Activated T-helper 1 cell treated with anti-CD3 and anti-CD28 coated beads, Interleukin-2, amount 50 U/mL, for 16 hours (primary cell): Measurements from ENCODE around the gene CFAP100.
A peak's percentile ranks its signal among the peaks of the same experiment; 100 is the strongest.

Source experiments
- DNase-seq, 2 donors: peaks; one replicate each; pipeline ENCODE4 v3.0.0-alpha.2; 2020; ENCODE audit warnings: low read depth in 1 of 2, low spot score in 1 of 2

CFAP100 gene

GRCh38 chr3:126475413-126476114, 80.9 kb downstream of the CFAP100 start, which contains the start of gene ZXDC:
Gene ZXDC (minus strand): TSS chr3:126475891. CDS start chr3:126475865, 26 bp downstream.
- DNase-seq, result peak; percentile 83 to 93

- DNase-seq, result no peak
Observed at GRCh38 chr3:126476166-126477060, 81.7 kb downstream of the CFAP100 start.

DNA sequence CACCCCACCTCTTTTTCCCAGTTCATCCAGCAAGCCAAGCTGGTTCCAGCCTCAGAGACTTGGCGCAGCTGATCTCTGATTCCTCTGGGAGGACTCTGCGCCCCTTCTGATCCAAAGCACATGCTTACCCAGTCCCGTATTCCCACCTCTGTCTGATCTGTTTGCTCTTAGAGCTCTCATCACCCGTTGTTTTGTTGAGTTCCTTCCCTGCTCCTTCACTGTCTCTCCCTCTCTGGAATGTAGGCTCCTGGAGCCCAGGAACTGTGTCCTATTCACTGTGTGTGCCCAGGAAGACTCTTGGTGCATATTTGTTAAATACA, 82.3 kb downstream of the CFAP100 start:
- DNase-seq, result no peak

DNA sequence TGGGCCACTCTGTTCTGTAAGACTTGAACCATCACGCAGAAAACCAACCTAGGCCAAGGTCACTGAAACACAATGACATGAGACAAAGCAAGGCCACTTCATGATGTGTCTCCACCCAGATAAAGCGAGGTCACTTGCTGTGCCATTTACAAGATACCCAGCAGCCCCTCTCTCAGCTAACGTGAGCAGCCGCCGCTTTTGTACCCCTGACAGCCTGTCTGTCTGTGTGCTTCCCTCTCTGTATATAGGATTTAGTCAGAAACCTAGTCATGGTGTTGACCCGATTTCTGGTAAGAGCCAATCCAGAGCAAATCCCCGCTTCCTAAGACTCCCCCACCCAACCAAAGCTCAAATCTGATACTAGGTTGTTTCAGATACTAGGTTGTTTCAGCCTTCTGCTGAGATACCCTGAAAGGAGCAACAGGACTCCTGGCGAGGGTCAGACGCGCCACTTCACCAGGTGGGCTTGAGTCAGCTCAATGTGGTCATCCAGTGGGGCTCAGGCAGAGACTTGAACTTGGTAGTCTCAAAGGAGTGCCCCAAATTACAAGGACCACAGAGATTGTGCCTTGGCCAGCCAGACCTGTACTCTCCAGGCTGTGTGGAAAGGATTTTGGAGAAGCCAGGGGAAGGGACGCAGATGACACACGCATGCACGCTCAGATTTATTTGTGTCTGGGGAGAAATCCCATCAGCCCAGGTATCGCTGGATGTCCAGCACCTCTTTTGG, 84.0 kb downstream of the CFAP100 start:
- DNase-seq, result no peak

DNA sequence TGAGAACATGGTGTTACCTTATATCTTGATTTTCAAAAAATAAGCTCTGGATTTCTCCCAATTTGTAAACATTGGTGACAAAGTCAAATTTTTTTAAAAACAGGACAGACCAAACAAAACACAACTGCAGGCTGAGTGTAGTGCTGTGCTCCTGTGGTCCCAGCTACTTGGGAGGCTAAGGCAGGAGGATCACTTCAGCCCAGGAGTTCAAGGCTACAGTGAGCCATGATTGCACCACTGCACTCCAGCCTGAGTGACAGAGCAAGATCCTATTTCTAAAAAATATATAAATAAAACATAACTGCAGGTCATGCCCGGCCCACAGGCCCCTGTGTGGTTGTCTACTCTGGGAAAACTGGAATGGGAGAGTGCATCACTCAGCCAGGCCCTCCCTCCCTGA, 84.9 kb downstream of the CFAP100 start:
- no peak for DNase-seq

DNA sequence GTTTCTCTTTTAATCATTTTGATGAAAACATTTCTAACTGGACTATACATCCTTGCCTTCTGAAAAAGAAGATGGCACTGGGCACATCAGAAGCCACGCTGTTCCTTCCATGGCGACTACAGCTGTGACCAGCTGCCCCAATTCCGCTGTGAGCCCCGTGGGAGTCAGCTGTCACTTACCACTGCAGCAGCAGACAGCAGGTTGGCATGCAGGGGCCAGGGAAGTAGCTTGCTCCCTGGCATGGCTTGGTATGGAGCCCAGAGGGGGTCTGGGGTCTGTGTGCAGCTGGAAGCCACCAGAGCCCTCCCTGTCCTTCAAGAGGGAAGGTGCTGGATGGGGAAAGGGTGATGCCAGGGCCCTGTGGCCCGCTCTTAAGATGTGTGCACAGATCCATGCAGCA, 85.5 kb downstream of the CFAP100 start:
- DNase-seq, result no peak

DNA sequence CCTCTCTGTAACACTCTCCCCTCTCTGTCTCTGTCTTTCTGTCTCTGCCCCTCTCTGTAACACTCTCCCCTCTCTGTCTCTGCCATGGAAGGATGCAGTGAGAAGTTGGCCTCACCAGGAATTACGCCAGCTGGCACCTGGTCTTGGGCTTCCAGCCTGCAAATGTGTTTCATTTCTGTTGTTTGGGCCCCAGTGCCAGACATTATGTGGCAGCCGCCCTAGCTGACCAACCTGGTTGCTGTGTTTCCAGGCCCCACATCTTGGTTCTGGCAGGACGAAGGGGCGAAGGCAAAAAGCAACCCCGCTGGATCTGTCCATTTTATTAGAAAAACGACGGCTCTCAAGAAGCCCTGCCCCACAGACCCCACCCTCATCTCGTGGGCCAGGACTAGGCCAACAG, 86.2 kb downstream of the CFAP100 start:
- no peak for DNase-seq

GRCh38 chr3:126481808-126482502, 87.2 kb downstream of the CFAP100 start:
- DNase-seq, result no peak

DNA sequence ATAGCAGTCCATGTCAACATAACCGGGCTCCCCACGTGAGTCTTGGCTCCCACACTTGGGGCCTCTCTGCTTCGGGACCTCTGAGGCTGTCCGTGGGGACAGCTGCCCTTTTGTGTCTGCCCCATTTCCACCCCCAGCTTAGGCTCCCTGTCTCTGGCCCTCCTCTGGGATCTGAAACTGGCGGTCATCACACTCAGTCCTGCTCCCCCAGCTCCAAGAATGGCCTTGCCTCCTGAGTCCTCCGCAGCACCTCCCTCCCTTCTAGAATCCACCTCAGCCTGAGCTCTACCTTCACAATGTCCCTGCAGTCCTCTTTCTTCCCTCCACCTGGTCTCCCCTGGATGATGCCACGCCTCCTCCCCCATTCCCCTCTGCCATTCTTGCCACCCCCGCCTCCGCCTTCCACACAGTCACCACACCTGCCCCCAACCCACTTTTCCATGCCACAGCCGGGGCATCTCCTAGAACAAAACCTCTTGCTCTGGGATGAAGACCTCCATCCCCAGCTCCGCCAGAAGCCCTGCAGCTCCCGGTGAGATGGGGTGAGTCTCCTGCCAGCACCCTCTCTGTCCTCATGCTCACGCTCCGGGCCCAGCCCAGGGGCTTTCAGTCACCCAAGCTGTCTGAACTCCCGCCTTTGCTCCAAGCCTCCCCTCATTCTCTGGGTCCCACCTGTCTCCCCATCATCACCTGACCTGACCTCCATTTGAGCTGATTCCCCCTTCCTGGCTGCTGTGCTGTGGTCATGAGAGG, 88.0 kb downstream of the CFAP100 start:
- DNase-seq, result no peak

- no peak for DNase-seq
Observed at GRCh38 chr3:126483321-126483761, 88.6 kb downstream of the CFAP100 start.

GRCh38 chr3:126484148-126484547, 89.4 kb downstream of the CFAP100 start:
- no peak for DNase-seq

GRCh38 chr3:126484662-126485061, 90.0 kb downstream of the CFAP100 start:
- no peak for DNase-seq

- DNase-seq, result no peak
Observed at GRCh38 chr3:126485176-126485897, 90.6 kb downstream of the CFAP100 start.

GRCh38 chr3:126485956-126486355, 91.2 kb downstream of the CFAP100 start:
- no peak for DNase-seq
